ENCODE results near the gene ARHGEF7. TPM values are rescaled to one million over a fixed set of nuclear protein-coding genes. Genes with fewer than 3 reads are reported as not detected.

The ARHGEF7 gene
- total RNA-seq, 1 donor from 2014 or later: 176 TPM

DNA sequence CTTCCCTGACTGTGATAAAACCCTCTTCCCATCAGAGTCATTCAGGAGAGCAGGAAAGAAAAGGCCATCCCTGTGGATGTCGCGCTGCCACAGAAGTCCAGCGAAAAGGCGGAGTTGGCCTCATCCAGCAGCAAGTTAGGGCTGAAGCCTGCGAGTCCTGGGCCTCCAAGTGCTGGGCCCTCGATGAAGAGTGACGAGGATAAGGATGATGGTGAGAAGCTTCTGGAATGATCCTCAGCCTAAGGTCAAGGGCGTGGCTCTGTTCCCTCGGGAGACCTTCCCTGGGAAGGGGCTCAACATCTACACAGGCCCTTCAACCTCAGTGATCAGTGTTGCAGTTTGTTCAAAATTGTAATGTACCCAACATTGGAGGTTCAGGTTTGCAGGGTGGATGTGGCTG, 227.6 kb downstream of the ARHGEF7 start:
- DNase-seq (ENCODE audit: low read depth in 2 of 2): no peak

DNA sequence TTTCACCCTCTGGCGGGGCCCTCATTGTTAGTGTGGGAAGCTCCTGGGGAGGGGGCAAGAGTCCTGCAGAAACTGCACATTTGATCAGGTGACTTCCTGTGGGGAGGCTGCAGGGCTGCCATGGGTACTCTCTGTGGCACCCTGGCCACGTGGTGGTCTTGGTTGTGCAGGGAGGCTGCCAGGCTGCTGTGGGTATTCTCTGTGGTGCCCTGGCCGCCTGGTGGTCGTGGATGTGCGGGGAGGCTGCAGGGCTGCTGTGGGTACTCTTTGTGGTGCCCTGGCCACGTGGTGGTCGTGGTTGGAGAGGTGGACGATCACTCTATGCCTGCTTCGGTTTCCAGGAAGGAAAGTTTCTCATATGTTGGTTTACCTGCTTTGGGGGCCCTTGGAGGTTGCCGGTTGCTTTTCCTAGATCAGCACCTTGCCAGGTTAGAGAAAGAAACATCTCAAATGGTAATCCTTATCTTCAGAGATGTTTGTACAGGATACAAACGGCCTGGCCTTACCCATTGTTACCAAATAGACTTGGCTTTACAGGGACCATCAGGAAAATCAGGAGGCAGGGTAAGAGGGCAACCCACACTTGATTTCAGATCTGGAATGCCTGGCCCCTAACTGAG, 228.2 kb downstream of the ARHGEF7 start:
- no peak for DNase-seq (ENCODE audit: low read depth in 2 of 2)

DNA sequence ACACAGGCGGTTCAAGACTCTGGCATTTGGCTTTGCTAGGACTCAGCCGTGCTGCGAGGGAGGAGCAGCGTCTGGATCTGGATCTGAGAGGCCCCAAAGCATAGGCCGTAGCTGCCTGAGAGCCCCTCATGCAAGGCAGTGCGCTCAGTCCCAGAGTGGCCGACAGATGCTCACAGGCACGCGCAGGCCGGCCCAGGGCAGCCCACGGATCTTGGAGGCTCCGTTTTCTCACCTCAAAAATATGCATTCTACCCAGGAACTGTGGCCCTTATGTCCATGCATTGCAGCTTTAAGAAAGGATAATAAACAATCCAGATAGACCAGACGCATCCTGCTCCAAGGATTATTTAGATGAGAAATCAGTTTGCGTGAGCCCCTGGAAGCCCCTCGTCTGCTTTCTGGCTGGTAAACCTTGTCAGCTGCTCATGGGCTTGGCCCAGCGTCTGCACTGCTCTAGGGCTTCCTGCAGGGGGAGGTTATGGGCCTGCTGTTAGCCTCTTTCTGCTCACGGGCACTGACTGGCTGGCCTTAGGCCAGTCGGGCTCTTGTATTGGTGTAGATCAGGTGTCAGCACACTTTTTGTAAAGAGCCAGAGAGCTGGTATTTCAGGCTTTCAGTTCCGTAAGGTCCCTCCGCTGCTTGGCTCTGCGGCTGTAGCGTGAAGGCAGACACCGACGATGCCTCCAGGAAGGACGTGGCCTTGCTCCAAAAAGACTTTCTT, 229.5 kb downstream of the ARHGEF7 start:
- no peak for DNase-seq (ENCODE audit: low read depth in 2 of 2)

- no peak for DNase-seq (ENCODE audit: low read depth in 2 of 2)
Observed at GRCh38 chr13:111345682-111346081, 230.6 kb downstream of the ARHGEF7 start.

DNA sequence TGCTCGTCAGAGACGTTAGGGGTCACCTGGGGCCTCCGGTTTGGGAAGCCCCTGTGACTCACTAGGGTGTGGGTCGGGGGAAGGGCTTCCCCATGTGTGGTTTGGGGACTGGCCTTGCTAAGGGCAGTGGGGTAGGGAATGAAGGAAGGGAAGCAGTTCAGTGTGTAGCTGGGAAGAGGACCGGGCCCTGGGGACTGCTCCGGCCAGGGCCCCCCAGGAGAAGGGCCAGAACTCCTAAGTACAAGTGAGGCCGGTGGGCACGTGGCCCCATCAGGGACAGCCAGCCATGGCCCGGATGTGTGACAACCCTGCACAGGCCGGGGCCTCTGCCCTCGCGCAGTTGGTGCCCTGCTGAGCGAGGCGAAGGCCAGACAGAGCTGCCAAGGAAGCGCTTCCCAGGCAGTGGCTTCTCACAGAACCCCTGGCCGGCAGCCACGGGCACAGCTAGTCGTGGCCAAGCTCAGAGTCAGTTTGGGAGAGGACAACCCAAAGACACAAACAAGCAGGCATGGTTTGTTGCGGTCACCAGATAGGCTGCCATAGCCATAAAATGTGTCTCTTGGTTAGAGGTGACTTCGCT, 231.1 kb downstream of the ARHGEF7 start:
- no peak for DNase-seq (ENCODE audit: low read depth in 2 of 2)

GRCh38 chr13:111347438-111347837, 232.3 kb downstream of the ARHGEF7 start:
- no peak for DNase-seq (ENCODE audit: low read depth in 2 of 2)

DNA sequence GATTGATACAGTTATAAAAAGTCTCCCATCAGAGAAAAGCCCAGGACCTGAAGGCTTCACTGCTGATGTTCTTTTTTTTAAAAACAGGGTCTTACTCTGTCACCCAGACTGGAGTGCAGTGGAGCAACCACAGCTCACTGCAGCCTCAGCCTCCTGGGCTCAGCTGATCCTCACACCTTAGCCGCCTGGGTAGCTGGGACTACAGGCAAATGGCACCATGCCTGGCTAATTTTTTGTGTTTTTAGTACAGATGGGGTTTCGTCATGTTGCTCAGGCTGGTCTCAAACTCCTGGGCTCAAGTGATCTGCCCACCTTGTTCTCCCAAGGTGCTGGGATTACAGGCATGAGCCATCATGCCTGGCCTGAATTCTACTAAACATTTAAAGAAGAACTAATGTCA, 238.4 kb downstream of the ARHGEF7 start:
- no peak for DNase-seq (ENCODE audit: low read depth in 2 of 2)

DNA sequence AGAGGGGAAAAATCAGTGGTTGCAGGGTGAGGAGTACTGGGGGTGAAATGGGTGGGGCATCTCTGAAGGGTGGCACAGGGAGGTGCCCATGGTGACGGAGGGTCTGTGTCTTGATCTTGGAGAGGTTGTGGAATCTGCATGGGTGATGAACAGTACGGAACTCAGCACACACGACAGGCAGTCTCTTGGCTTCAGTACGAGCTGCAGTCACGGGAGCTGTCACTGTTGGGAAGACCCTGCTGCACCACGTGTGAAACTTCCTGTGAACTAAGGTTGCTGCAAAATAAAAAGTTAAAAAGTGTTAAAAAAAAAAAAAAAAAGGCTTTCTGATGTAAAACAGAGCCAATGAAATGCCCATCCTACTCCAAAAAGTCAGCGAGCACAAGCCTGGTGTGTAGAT, 239.7 kb downstream of the ARHGEF7 start:
- no peak for DNase-seq (ENCODE audit: low read depth in 2 of 2)

Other genes with a start within 250 kb of the ARHGEF7 start
- 45.8 and 47.0 TPM in 2 replicates for gene ANKRD10, start 200.2 kb upstream of the ARHGEF7 start, total RNA-seq
- 0.20 TPM in 1 of 2 replicates, not detected in the other for gene TEX29, start 205.3 kb downstream of the ARHGEF7 start, total RNA-seq

Measured in lung microvascular endothelial cell (primary cell).